ENCODE measurements around the gene CLIC3.

CLIC3 gene

GRCh38 chr9:136981588-136982231 lies 14.7 kb downstream of the CLIC3 start:
- CTCF ChIA-PET, result no interaction called here
- no peak overlapping the region for H3K4me3 ChIP-seq (ENCODE audit: low read depth, low read length)
- POLR2A ChIA-PET, result no interaction called here
- no peak for TF ChIP-seq CTCF (IDR thresholded peaks at IDR 0.05; ENCODE audit: insufficient read depth, low read length, missing control alignments)
- DNase-seq (ENCODE audit: low read depth, low spot score), result no peak

- ChIA-PET CTCF (interaction anchor here (0.6 kb wide), 1 partner anchor 48 kb away, joined by 3 read pairs; no protein-coding TSS in a partner anchor), POLR2A (no interaction called here)
- no peak overlapping the region for H3K4me3 ChIP-seq (ENCODE audit: low read depth, low read length)
- DNase-seq (ENCODE audit: low read depth, low spot score), result no peak
- no peak for TF ChIP-seq CTCF (IDR thresholded peaks at IDR 0.05; ENCODE audit: insufficient read depth, low read length, missing control alignments)
Measured at GRCh38 chr9:136980669-136981478, 15.5 kb downstream of the CLIC3 start.

- H3K4me3 ChIP-seq (ENCODE audit: low read depth, low read length), result no peak overlapping the region
- no peak for TF ChIP-seq CTCF (IDR thresholded peaks at IDR 0.05; ENCODE audit: insufficient read depth, low read length, missing control alignments)
- no peak for DNase-seq (ENCODE audit: low read depth, low spot score)
- ChIA-PET POLR2A (no interaction called here), CTCF (no interaction called here)
Measured at GRCh38 chr9:136979769-136980587, 16.4 kb downstream of the CLIC3 start.

- H3K4me3 ChIP-seq (ENCODE audit: low read depth, low read length), result no peak overlapping the region
- TF ChIP-seq CTCF (IDR thresholded peaks at IDR 0.05; ENCODE audit: insufficient read depth, low read length, missing control alignments), result no peak
- ChIA-PET CTCF (no interaction called here), POLR2A (no interaction called here)
- DNase-seq (ENCODE audit: low read depth, low spot score), result no peak
Measured at GRCh38 chr9:136978865-136979544, 17.4 kb downstream of the CLIC3 start.

- DNase-seq (ENCODE audit: low read depth, low spot score), result no peak
- no peak for TF ChIP-seq CTCF (IDR thresholded peaks at IDR 0.05; ENCODE audit: insufficient read depth, low read length, missing control alignments)
- peak overlapping the region; percentile 55 for H3K4me3 ChIP-seq (ENCODE audit: low read depth, low read length)
- CTCF ChIA-PET, result interaction anchor here (0.7 kb wide), 1 partner anchor 34 kb away, joined by 4 read pairs; no protein-coding TSS in a partner anchor
- POLR2A ChIA-PET, result no interaction called here
Measured at GRCh38 chr9:136978073-136978864, 18.1 kb downstream of the CLIC3 start.
